ENCODE results near the gene ATP10A.

Gene ATP10A

DNA sequence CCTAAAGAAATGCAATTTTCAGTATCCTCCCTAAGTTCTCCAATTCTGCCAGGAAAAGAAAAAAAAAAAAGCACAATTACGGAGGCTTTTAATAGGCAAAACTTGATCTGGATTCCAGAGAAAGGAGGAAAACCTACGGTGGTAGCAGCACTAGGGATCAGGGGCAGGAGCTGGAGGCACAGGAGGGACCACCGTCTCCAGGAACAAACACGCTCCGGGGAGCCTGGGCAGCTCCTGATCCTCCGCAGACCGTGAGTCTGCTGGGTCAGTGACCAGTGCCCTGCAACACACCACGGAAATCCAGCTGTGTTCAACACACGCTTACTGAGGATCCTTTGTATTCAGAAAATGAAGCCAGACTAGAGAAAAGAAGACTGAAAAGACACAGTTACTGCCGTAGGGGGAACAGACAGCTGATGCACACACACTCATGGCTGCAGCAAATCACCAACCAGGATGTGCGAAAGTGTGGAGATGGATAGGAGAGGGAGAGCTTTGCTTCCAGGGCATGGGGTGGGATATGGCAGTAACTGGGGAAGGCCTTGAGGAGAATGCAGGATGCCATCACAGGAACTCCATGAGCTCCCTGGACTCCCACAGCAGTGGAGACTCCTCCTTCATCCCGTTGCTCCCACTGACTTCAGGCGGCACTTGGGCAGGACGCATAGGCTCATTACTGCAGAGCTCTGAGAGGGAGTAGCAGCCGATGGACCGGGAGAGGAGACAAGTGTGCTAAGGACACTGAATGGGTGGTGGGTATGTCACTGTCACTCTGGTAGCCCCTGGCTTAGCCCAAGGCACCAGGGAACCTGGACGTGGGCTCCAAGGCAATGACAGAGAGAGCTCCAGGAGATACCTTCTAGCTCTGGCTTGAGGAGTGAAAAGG, 167.0 kb downstream of the ATP10A start:
- DNase-seq, result no peak

DNA sequence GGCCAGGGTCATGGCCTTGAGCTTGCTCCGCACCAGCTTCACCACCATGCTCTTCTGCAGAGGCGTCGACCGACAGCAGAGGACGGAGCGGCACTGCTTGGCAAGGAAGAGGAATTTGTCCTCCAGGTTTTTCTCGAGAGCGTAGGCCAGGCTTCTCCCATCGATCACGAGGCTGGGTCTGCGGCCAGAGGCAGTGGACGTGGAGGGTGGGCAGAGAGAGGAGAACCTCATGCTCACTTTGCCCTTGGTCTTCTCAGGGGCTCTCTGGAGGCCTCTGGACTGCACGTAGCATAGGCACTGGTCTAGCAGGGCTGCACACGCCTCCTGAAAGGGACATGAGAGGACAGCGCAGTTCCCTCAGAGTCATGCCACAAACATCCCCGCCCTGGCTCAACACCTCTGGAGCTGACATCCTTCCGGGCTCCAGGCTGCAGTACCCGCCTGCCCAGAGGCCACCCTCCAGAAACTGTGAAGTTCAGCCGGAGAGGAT, 168.3 kb downstream of the ATP10A start:
- DNase-seq, result no peak

DNA sequence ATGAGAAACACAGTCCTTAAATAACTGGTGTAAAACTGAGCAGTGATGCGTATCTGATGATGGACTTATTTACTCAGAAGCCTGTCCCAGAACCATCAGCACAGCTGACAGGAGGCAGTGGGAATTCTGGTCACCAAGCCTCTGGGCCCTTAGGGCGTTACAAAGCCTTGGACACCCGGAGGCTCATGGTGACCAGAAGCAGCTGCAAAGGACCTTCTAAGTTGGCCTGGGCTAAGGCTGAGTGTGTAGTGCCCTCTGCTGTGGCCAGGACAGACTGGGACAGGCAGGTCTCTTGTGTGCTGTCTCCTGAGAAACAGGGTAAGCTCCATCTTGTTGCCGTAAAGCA, 168.9 kb downstream of the ATP10A start:
- no peak for DNase-seq

DNA sequence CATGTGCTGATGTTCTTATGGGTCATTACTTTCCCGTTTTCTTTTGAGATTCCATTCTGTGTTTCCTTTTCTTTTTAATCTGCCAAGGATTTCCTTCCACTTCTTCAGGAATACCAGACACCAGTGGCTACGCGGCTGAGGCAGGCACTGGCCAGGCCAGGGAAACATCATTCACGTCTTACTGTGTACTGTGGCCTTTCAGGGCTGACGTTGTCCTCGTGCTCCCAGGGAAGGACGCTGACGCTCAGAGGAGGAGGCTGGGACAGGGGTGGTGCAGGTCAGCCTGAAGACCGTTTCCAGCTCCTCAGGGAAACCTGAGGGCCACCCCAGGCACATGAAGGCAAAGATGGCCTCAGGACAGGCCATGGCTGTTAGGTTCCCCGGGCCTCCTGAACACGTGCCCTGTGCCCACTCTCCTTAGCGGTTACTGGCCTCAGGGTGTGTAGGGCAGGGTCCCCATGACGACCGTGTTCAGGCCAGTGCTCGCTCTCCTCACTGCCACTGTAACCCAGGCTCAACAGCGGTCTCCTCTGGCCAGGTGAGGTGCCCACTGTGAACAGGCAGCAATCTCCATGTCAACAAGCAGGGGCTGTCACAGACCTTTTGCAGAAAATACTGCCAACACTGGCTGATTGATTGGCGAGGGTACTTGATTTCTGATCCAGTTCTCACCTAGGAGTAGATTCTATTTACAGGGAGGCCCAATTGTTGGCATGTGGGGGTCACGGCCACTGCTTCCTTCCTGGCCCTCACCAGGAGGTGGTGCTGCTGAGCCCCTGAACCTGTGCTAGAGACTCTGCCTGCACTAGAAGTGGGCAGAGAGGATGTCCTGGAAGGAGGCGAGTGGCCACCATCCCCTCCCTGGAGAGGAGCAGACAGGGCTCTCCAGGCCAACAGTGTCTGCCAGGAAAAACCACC, 169.5 kb downstream of the ATP10A start:
- no peak for DNase-seq

DNA sequence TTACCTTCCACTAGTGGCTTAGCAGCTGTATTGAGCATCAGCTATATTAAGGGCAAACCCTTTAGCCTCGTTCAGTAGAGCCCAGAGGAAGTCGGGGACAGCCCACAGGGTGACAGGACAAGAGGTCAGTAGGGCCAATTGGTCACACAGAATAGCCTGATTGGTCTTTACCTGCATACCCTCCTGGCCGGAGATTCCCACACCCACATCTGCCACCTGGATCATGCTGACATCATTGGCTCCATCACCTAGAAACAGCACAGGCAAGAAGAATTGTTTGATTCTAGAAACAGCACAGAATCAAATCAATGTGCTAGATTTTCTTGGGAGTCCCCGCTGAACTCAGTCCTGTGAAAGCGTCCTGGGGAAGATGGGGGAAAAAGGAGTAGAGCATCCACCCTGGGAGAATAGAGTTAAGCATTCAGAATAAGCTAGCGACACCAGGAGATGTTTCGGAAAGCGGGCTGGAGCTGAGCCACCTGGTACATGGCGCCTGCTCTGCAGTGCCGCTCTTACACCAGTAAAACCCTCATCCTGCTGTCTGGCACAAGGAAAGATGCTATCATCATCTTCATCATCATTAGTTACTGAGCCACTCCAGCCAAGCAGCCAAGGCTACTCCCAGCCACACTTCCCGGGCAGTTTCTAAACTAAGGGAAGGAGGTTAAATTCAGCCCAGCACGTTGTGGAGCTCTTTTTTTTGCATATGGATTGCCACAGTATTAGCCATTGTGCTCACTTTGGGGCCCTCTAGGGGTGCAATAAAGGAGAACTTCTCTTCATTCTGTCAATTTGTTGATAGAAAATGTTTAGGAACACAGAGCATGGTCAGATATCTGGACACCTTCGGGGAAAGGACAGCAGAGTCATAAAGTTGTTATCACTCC, 171.3 kb downstream of the ATP10A start:
- no peak for DNase-seq

- DNase-seq, result no peak
These were observed 172.2 kb downstream of the ATP10A start for GRCh38 chr15:25690673-25691543.

- no peak for DNase-seq
These were observed 173.5 kb downstream of the ATP10A start for GRCh38 chr15:25689592-25689991.

DNA sequence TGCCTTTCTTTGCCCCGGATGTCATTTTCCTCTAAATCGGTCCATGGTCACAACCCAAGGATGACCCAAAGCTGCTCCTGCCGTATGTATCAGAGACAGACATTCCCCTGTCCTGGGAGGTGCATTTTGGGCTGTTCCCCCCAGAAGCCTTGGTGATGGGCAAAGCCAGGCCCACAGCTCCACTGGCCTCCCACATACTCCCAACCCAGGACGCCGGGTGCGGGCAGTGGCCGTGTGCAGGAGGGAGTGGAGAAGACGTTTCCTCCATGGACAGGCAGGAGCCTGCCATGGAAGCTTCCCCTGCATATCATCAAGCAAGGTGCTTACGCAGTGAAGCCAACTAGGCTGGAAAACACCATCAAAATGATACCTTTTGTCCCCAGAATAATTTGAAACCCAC, 175.0 kb downstream of the ATP10A start:
- DNase-seq, result no peak

- no peak for DNase-seq
These were observed 175.4 kb downstream of the ATP10A start for GRCh38 chr15:25687689-25688088.

GRCh38 chr15:25687276-25687675, 175.9 kb downstream of the ATP10A start:
- no peak for DNase-seq

DNA sequence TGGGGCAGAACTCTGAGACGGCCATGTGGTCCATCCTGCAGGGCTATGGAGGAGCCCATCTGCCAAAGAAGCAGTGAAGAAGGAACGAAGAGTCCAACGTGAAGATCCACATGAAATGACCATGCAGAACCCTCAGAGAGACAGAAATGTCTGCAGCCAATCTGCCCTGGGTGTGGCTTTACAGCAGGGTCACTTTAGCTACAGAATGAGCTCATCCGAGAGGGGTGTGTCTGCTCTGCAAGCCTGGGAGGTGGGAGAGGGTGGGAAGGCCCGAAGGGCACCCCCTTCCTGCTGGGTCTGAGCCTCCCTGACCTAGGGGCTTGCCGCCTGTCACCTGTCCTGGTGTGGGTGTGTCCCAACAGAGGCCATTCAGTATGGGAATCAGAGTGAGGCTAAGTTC, 176.3 kb downstream of the ATP10A start:
- no peak for DNase-seq

GRCh38 chr15:25684521-25685431, 178.4 kb downstream of the ATP10A start:
- no peak for DNase-seq

DNA sequence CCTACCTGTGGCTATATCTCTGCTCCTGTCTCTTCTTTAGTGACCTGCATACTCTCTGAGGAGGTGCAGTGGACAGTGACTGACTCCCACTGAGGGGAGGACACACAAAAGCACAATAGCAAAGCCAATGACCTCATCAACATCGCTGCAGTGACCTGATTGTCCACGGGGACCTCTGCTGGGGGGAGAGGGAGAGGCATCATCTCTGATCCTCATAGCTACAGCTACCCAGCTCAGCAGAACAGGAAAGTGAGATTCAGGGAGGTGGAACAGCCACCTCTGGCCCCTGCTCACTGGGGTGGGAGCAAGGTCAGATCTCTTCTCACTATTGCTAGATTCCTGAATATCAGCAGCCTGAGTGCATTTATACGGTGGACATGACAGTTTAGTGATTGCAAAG, 179.2 kb downstream of the ATP10A start:
- no peak for DNase-seq

GRCh38 chr15:25683415-25683814, 179.7 kb downstream of the ATP10A start:
- DNase-seq, result no peak

DNA sequence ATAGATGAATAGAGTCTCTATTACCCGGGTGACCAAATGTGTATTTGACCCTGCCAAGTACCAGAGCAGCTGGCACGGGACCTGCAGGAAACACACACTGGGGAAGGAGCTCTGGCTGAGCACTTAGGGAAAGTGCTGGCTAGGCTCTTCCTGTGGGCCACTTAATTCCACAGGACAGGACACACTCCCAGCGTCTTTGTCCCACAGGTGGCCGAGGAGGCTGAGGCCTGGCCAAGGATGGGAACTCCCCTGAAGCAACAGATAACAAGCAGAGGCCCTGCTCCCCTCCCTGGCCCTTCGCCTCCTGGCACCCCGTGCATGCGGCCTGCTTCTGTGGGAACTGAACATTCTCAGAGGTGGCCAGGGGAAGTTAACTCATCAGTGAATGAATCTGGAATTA, 180.8 kb downstream of the ATP10A start:
- no peak for DNase-seq

DNA sequence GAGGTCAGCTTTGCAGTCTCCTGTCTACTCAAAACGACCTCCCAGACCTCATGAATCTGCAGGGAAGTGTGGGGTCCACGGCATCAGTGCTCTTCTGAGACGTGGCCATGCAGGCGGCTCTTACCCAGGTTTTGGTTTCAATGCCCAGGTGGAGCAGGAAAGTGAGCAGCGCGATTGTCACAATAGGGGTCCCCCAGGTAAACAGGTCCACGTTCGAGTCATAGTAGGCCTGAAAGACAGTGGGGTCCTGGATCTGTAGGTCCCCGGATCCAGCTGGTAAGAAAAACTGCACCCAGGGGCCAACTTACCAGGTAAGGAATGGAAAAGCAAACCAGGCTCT, 182.5 kb downstream of the ATP10A start:
- DNase-seq, result no peak

DNA sequence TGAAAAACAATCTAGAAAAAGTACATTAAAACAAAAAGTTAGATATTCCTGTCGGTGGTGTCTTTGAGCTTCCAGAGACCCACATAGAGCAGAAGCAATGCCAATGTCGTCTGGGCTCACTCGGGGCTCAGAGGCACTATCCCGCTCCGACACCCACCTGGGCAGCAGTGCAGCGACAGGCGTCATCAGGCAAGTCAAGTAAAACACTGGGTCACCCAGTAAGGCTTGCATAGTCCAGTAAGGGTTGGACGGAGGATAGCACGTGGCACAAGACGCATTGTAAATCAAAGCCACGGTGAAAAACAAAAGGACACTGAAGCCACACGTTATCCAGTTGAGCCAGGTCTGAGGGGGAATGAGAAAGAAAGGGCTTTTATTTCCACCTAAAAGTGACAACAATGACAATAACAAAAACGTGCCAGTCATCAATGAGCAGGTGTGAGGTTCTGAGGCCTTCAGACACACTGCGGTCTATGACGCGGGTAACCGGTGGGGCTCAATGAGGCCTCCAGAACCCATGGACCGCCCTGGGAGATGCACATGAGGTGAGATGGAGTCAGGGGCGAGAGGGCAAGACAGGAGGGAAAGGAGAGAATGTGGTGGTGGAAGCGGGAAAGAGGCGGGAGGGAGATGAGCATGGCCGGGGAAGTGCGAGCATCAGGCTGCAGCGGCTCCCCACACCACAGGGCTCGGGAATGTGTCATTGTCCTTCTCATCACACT, 183.0 kb downstream of the ATP10A start:
- no peak for DNase-seq

- DNase-seq, result no peak
These were observed 183.6 kb downstream of the ATP10A start for GRCh38 chr15:25679492-25679891.

DNA sequence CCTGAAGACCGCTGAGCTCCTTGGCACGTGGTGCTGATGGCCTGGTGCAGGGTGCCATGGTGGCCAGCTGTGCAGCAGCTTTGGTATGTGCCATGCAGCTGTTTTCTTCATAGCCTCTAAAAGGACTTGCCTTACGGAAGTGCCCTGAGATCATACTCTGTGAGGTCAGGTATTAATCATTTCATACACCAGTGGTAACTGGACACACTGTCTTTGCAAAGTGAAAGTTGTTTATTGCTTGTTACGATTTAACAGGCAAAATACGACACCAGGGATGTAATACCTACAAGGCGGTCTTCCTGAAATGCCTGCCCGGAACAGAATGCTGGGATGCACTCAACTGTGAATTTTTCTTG, 184.6 kb downstream of the ATP10A start:
- DNase-seq, result no peak
